ENCODE results near the gene RNLS. TPM values are rescaled to one million over a fixed set of nuclear protein-coding genes. Genes with fewer than 3 reads are reported as not detected.

Gene RNLS
- total RNA-seq = 0.54 and 0.60 TPM in 2 replicates

DNA sequence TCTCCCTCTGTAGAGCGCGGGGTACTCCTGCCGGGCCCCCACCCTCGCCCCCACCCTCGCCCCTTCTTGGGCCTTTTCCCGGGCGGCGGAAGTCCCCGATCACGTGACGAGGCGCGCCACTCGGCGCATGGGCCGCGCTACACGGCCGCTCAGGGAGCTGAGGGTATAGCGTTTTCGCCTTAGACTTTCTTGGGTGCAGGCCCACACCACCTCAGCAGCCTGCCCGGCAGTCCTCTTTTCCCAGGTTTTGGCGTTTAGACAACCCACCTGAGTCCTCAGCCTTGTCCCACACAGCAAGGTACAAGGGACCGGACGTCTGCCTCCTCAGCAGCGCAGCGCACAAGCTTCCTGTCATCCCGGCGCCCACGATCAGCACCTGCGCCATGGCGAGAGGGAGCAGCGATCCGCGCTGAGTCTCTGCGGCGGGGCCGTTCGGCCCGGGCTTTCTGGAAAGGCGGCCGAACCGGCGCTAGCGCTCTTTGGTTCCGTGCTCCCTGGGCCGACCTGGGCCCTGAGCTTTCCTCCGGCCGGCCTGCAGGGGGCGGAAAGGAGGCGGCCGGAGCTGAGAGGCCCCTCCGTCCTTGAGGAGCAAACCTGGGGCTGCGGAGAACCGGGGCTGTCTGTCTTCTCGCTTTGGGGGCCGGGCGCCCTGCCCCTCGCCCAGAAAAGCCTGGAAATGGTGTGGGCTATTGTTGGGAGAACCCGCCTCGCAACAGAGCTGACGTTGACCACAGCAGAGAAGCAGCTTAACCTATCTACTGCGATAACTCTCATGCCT is at the start of gene RNLS:
Gene RNLS (minus strand): TSS at position 513 of the 778 bp plus-strand sequence.

DNA sequence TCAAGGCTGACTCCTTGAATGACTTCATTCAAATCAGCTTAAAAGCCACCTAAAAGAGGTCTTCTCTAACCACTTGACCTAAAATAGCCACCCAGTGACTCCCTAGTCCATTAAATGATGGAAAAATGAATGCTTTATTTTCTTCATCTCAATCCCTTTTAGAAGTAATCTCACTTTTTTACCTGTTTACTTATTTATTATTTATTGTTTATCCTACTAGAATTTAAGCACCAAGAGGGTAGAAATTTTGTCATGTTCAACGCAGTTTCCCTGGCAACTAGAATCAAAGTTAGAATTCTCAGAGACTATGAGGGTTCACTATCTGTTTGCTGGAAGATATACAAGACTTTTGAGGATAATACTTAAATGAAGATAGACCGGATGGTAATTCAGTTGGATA is 3.3 kb upstream of the RNLS start, which contains the start of gene LIPJ:
Gene LIPJ (plus strand): TSS at position 301 of the 400 bp plus-strand sequence. CDS start 3,926 bp downstream, outside the sequence.

Other genes with a start within 250 kb of the RNLS start
- not detected in 2 replicates for gene LIPJ, start 3.4 kb upstream of the RNLS start, total RNA-seq
- gene LIPF, start 81.1 kb upstream of the RNLS start, total RNA-seq = not detected in 2 replicates
- not detected in 2 replicates for gene LIPK, start 122.9 kb upstream of the RNLS start, total RNA-seq
- not detected in 2 replicates for gene LIPN, start 176.7 kb upstream of the RNLS start, total RNA-seq
- not detected in 2 replicates for gene LIPM, start 219.4 kb upstream of the RNLS start, total RNA-seq